Esophagus muscularis mucosa (tissue), 4 donors: ENCODE results near the gene SH2D3C. TPM values are rescaled to one million over a fixed set of nuclear protein-coding genes. Genes with fewer than 3 reads are reported as not detected.

Experiments used
- DNase-seq: peaks from one replicate; pipeline ENCODE4 v3.0.0-alpha.2; 2017; ENCODE audit errors: extremely low spot score
- H3K27ac ChIP-seq, 4 donors: fragments of 200-600 bp; sonication (generic); replicated peaks in 1 of 4; 1 replicate in 3 of 4; 2 replicates in 1 of 4; pipeline ENCODE4 v1.5.1; 2016 to 2019; ENCODE audit warnings: mild to moderate bottlenecking in 1 of 4
- H3K27me3 ChIP-seq, 4 donors: fragments of 200-600 bp; sonication (generic); one replicate each; pipeline versions ENCODE4 v1.5.1 to v1.6.0; 2016 to 2019
- H3K36me3 ChIP-seq, 4 donors: fragments of 200-600 bp; sonication (generic); one replicate each; pipeline ENCODE4 v1.5.1; 2016 to 2019
- H3K4me1 ChIP-seq, 4 donors: fragments of 200-600 bp; sonication (generic); one replicate each; pipeline ENCODE4 v1.5.1; 2016 to 2019
- H3K4me3 ChIP-seq, 4 donors: fragments of 200-600 bp; sonication (generic); 1 replicate in 2 of 4; 2 replicates in 2 of 4; pipeline ENCODE4 v1.5.1; 2016 to 2019; ENCODE audit warnings: mild to moderate bottlenecking in 4 of 4, moderate library complexity in 1 of 4
- H3K9me3 ChIP-seq, 4 donors: fragments of 200-600 bp; sonication (generic); 1 replicate in 3 of 4; 2 replicates in 1 of 4; pipeline ENCODE4 v1.5.1; 2016 to 2019
- EP300 ChIP-seq: sonication (generic); formaldehyde crosslinking; IDR thresholded peaks from one replicate; pipeline ENCODE4 v1.6.1; 2017; ENCODE audit warnings: antibody characterized with exemption
- POLR2A ChIP-seq: fragments of 450-650 bp; IDR thresholded peaks from one replicate; pipeline ENCODE4 v1.6.1; 2017; ENCODE audit warnings: antibody characterized with exemption, moderate library complexity, mild to moderate bottlenecking, low read depth
- POLR2AphosphoS5 ChIP-seq, 2 donors: sonication (generic); formaldehyde crosslinking; IDR thresholded peaks; one replicate each; pipeline ENCODE4 v1.6.1; 2017; ENCODE audit warnings: antibody characterized with exemption in 2 of 2
- WGBS: methylation state at CpG from one replicate; pipeline ENCODE4 v1.1.5; 2018; 5-methylcytosine and 5-hydroxymethylcytosine counted together
- intact Hi-C: fragments of 100-400 bp; cut with DNase I; formaldehyde crosslinking; loops from one replicate; pipeline ENCODE4 v1.15.1; 2023
- total RNA-seq, 4 donors: library from RNA; depleted of rRNA; stranded (reverse); fragments of >200 nt; gene quantifications; one replicate each; pipeline versions ENCODE4 v1.1.0 to v1.2.1, GENCODE V29; 2016
- TF ChIP-seq, protein P1 (sequence below), 3 experiments: fragments of 200-600 bp in 2 of 3; fragments of 450-650 bp in 1 of 3; sonication (generic) in 2 of 3; IDR thresholded peaks; one replicate each; pipeline ENCODE4 v1.5.1; 2017 to 2019; ENCODE audit warnings: antibody characterized with exemption in 3 of 3, mild to moderate bottlenecking in 2 of 3, moderate library complexity in 1 of 3

SH2D3C gene
- total RNA-seq, 4 donors from 2014 or later = 5.0 to 18.1 (median 14.3) TPM

DNA sequence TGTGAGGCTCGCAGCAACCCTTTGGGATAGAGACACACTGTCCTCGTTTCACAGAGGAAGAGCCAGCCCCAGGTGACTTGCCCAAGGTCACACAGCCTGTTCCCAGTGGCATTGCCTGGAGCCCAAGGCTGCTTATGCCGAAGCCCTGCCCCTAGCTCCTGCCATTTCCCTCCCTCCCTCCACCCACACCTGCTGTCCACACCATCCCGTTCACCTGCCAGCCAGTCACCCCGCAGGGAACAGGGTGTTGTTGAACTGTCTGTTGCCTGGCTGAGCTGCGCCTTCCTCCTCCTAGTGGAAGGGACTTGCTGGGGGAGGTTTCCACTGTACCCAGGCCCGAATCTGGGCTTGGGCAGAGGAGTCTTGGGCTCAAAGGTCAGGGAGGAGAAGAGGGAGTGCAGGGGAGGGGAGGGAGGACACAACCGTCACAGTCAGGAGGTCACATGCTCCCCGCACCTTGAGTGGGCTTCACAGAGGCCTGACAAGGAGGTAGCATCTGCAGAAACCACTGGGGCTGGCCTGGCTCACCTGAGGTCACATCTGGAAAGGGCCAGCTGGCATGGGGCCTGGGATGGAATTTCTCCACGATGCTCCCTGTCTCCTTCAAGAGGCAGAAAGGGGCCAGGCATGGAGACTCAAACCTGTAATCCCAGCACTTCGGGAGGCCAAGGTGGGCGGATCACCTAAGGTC, 56.3 kb downstream of the SH2D3C start:
- DNase-seq = no peak
- TF ChIP-seq EP300 (no peak), POLR2A (no peak), POLR2AphosphoS5 (IDR thresholded peaks at IDR 0.05) (no peak)
- TF ChIP-seq, protein P1, sequence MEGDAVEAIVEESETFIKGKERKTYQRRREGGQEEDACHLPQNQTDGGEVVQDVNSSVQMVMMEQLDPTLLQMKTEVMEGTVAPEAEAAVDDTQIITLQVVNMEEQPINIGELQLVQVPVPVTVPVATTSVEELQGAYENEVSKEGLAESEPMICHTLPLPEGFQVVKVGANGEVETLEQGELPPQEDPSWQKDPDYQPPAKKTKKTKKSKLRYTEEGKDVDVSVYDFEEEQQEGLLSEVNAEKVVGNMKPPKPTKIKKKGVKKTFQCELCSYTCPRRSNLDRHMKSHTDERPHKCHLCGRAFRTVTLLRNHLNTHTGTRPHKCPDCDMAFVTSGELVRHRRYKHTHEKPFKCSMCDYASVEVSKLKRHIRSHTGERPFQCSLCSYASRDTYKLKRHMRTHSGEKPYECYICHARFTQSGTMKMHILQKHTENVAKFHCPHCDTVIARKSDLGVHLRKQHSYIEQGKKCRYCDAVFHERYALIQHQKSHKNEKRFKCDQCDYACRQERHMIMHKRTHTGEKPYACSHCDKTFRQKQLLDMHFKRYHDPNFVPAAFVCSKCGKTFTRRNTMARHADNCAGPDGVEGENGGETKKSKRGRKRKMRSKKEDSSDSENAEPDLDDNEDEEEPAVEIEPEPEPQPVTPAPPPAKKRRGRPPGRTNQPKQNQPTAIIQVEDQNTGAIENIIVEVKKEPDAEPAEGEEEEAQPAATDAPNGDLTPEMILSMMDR (IDR thresholded peaks at IDR 0.05) = no peak
- 80% methylated on average over 12 of the region's 12 CpGs for WGBS
- Histone ChIP-seq H3K36me3 (no peaks in the 10 kb centered on the region), H3K9me3 (no peaks in the 10 kb centered on the region), H3K4me1 (peaks cover 0 to 9% (median 7%) of the 10 kb centered on the region in 4 donors), H3K27ac (no peak overlapping the region), H3K4me3 (no peak overlapping the region), H3K27me3 (peaks cover 0 to 35% (median 0%) of the 10 kb centered on the region in 4 donors)
- intact Hi-C loops = no loop called here

DNA sequence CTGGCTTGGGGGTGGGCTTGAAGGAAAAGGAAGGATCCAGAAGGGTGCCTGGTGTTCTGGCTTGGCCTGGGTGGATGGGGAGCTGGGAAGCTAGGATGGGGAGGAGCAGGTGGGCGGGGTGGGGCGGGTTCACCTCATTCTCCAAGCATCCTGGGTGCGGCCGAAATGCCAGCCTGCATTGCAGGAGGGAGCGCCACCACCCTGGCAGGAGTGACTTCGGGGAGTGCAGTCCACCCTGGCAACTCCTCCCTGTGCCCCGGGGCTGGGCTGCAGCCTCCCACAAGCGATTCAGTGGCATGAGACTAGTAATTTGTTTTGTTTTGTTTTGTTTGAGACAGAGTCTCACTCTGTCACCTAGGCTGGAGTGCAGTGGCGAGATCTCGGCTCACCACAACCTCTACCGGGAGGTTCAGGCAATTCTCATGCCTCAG, 57.1 kb downstream of the SH2D3C start:
- WGBS = 59% methylated on average over 8 of the region's 11 CpGs
- no peak for TF ChIP-seq POLR2AphosphoS5 (IDR thresholded peaks at IDR 0.05)
- TF ChIP-seq, protein P1 (IDR thresholded peaks at IDR 0.05) = no peak
- no peak for TF ChIP-seq POLR2A
- TF ChIP-seq EP300 = no peak
- Histone ChIP-seq H3K4me1 (peaks cover 0 to 13% (median 9%) of the 10 kb centered on the region in 4 donors), H3K9me3 (no peaks in the 10 kb centered on the region), H3K36me3 (no peaks in the 10 kb centered on the region), H3K4me3 (no peak overlapping the region), H3K27ac (no peak overlapping the region), H3K27me3 (peaks cover 0 to 35% (median 0%) of the 10 kb centered on the region in 4 donors)
- no peak for DNase-seq
- intact Hi-C loops = no loop called here

DNA sequence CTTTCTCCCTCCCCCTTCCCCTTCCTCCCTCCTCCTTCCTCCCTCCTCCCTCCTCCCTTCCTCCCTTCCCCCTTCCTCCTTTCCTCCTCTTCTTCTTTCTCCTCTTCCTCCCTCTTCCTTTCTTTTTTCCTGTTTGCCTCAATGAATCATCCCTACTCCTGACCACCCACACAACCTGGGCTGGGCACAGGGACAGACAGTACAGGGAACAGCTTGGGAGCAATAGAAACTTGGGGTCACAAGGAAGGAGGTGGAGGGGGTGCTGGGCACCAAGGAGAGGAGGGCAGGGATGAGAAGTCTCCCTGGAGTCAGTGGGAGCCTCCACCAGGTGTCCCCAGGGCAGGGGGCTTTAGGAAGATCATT, 57.6 kb downstream of the SH2D3C start:
- no peaks in the 10 kb centered on the region for H3K9me3 ChIP-seq
- TF ChIP-seq, protein P1 (IDR thresholded peaks at IDR 0.05) = no peak
- no peak for TF ChIP-seq EP300
- TF ChIP-seq POLR2AphosphoS5 (IDR thresholded peaks at IDR 0.05) = no peak
- TF ChIP-seq POLR2A = no peak
- no peak for DNase-seq
- H3K36me3 ChIP-seq = no peaks in the 10 kb centered on the region
- intact Hi-C loops = no loop called here
- peaks cover 5 to 19% (median 15%) of the 10 kb centered on the region in 4 donors for H3K4me1 ChIP-seq
- peaks cover 0 to 35% (median 0%) of the 10 kb centered on the region in 4 donors for H3K27me3 ChIP-seq
- no peak overlapping the region for H3K27ac ChIP-seq
- no peak overlapping the region for H3K4me3 ChIP-seq

DNA sequence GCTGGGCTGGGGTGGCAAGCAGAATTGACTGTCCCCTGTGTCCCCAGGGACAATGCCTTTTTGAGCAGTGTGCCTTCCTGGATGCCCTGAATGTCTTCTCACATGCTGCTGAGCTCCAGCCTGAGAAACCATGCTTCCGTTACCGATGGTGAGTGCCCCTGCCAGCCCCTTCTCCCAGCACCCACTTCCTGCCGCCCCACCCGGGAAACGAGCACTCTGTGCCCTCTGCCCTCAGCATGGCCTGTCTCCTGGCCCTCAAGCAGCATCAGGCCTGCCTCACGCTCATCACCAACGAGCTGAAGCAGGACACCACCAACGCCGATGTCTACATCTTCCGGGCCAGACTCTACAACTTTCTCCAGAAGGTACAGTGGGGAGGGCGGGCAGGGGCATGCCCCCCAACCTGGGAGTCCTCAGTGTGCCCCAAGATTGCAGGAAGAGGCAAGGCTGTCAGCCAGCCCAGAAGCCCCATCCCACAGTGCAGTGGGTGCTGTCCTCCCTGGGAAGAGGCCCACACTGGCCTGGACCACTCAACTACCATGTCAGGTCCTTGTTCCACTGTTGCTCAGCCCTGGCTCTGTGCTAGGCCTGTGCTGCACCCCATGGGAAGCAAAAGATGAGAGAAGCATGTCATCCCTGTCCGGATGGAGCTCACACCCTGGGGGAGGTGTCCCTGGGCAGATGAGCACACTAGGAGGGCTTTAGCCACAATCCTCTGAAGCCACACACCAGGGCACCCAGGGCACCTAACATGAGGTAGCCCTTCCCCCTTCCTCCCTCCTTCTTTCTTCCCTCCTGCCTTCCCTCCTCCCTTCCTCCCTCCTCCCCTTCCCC, 58.2 kb downstream of the SH2D3C start:
- intact Hi-C loops = no loop called here

More for the DNA sequence above, 58.2 kb downstream of the SH2D3C start:
- Histone ChIP-seq H3K36me3 (no peaks in the 10 kb centered on the region), H3K27me3 (peaks cover 0 to 35% (median 0%) of the 10 kb centered on the region in 4 donors), H3K4me3 (no peak overlapping the region), H3K27ac (no peak overlapping the region), H3K4me1 (peaks cover 6 to 20% (median 15%) of the 10 kb centered on the region in 4 donors), H3K9me3 (no peaks in the 10 kb centered on the region)
- no peak for DNase-seq
- TF ChIP-seq EP300 = no peak
- TF ChIP-seq, protein P1 (IDR thresholded peaks at IDR 0.05) = no peak
- TF ChIP-seq POLR2A = no peak
- TF ChIP-seq POLR2AphosphoS5 (IDR thresholded peaks at IDR 0.05) = no peak
- 87% methylated on average over 12 of the region's 12 CpGs for WGBS
